MG63 (cell line): ENCODE measurements around the gene C6orf132. TPM values are rescaled to one million over a fixed set of nuclear protein-coding genes. Genes with fewer than 3 reads are reported as not detected.

ENCODE experiments used
- DNase-seq: peaks from one replicate; pipeline ENCODE4 v3.0.0-alpha.2; 2020
- H3K27me3 ChIP-seq: fragments of 250-450 bp; sonication (Bioruptor Pico); 2 replicates; pipeline ENCODE4 v1.5.1; 2020; ENCODE audit warnings: mild to moderate bottlenecking, moderate library complexity
- H3K36me3 ChIP-seq: fragments of 250-450 bp; sonication (Bioruptor Pico); 2 replicates; pipeline ENCODE4 v1.5.1; 2020; ENCODE audit warnings: mild to moderate bottlenecking, moderate library complexity
- H3K4me3 ChIP-seq: fragments of 250-450 bp; sonication (Bioruptor Pico); 2 replicates; pipeline ENCODE4 v1.5.1; 2020; ENCODE audit warnings: mild to moderate bottlenecking, moderate library complexity
- H3K9me3 ChIP-seq: fragments of 250-450 bp; sonication (Bioruptor Pico); 2 replicates; pipeline ENCODE4 v1.5.1; 2020; ENCODE audit warnings: mild to moderate bottlenecking, moderate library complexity
- total RNA-seq: library from RNA; depleted of rRNA; stranded (reverse); fragments of >200 nt; shearing (Covaris generic); gene quantifications from 2 replicates; pipeline ENCODE4 v1.2.3, GENCODE V29; 2014; ENCODE audit warnings: low replicate concordance; rRNA removed

Gene C6orf132
- total RNA-seq, 1 experiment from 2014 or later: 0.07 TPM

DNA sequence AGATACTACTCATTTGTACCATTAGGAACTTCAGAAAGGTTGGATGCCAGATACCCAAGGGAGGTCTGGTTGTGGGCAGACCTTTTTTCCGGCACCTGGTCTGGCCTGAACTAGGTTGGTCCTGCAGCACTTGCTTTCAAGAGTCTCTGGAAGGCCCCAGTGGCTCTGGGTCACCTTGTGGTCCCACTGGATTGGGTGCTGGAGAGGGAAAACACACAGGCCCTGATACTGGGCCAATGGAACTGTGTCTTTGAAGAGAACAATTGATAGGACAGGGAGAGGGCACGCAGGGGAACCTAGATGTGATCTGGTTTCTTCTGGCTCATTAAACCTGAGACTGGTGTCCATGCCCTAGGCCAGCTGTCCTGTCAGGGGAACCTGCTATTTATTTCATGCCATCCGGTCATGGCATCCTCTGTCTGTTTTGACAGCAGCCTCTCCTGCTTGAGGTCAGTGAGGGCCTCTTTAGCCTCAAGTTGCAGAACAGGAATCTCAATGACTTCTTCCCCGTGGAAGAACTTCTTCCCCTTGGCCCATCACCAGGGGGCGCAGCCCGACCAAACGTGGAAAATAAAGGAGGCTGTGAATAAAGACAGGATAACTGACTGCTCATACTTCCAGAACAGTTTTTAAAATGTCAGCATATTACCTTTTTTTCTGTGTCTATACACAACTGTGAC lies 67.1 kb downstream of the C6orf132 start:
- DNase-seq: peak; percentile 53
- no peak overlapping the region for H3K4me3 ChIP-seq
- H3K27me3 ChIP-seq: no peaks in the 10 kb centered on the region
- H3K9me3 ChIP-seq: no peaks in the 10 kb centered on the region
- H3K36me3 ChIP-seq: no peaks in the 10 kb centered on the region

- no peaks in the 10 kb centered on the region for H3K27me3 ChIP-seq
- no peak overlapping the region for H3K4me3 ChIP-seq
- DNase-seq: no peak
- H3K9me3 ChIP-seq: no peaks in the 10 kb centered on the region
- H3K36me3 ChIP-seq: peaks cover 5% of the 10 kb centered on the region
These were observed 69.1 kb downstream of the C6orf132 start for GRCh38 chr6:42073287-42073686.

DNA sequence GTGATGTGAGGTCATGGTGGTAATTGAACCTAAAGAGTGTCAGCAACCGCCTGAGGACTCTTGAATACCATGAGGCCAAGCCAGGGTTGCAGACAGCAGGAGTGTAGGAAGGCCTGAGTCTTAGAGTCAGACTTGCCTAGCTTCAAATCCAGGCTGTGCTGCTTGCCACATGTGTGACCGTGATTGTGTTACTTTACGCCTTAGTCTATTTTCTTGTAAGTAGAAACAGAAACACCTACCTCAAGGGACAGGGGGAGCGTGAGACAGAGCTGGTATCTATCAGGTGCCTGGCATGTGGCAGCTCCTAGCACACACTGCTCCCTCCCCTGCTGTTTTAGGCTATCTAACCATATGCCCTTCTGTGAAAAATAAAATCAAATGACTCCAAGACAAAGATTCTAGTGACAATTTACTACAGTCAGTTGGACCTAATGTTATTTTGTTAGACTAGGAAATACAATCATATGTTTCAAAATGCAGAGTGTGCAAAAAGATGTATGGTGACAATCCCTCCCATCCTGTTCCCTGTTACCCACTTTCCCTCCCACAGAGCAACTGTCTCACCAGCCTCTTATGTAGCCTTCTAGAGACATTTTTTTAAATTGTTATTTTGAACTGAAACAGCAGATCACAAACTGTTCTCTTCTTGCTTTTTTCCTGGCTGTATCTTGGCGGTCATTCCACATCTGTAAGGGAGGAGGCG lies 70.4 kb downstream of the C6orf132 start:
- H3K27me3 ChIP-seq: no peaks in the 10 kb centered on the region
- H3K4me3 ChIP-seq: no peak overlapping the region
- H3K9me3 ChIP-seq: no peaks in the 10 kb centered on the region
- DNase-seq: no peak
- H3K36me3 ChIP-seq: peaks cover 13% of the 10 kb centered on the region

DNA sequence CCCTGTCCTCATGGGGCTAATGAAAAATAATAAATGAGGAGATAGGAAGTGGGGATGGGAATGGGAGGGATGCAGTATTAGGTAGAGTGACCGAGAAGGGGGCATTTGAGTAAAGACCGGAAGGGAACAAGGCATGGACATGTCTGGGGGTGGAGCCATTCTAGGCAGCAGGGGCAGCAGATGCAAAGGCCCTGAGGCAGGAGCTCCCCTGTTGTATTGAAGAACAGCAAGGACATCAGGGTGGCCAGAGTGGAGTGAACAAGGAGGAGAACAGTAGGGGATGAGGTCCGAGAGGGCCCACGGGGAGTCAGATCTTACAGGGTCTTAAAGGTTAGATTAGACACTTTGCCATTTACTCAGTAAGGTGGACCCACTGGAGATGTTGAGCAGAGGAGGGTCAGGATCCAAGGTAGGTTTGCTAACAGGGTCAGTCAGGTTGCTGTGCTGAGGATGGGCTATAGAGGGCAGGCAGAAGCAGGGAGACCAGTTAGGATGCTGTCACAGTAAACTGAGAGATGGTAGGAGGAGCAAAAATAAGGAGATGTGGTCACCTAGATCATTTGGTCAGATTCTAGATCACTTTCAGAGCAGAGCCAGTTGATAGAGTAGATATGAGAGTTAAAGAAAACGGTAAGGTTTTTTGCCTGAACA lies 73.4 kb downstream of the C6orf132 start:
- H3K36me3 ChIP-seq: peaks cover 18% of the 10 kb centered on the region
- H3K9me3 ChIP-seq: no peaks in the 10 kb centered on the region
- no peak for DNase-seq
- no peak overlapping the region for H3K4me3 ChIP-seq
- no peaks in the 10 kb centered on the region for H3K27me3 ChIP-seq

- Histone ChIP-seq H3K27me3 (no peaks in the 10 kb centered on the region), H3K4me3 (no peak overlapping the region), H3K36me3 (peaks cover 18% of the 10 kb centered on the region), H3K9me3 (no peaks in the 10 kb centered on the region)
- DNase-seq: no peak
These were observed 74.2 kb downstream of the C6orf132 start for GRCh38 chr6:42068173-42068572.

DNA sequence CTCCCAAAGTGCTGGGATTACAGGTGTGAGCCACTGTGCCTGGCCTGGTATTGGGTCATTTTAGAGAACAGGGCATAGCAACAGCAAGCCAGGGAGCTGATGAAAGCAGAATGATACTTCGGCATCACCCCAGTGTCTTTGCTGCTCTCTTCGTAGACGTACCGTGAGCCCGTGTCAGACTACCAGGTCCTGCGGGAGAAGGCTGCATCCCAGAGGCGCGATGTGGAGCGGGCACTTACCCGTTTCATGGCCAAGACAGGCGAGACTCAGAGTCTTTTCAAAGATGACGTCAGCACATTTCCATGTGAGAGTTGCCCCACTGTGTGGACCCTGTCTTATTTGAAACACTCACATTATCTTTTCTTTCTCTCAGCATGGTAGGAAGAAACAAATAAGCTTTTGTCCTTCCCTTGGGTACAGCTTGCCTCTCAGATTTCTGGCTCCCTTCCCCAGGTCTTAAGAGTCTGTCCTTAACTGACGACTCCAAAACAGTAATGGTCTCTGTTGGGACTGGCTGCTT lies 76.2 kb downstream of the C6orf132 start:
- Histone ChIP-seq H3K9me3 (no peaks in the 10 kb centered on the region), H3K27me3 (no peaks in the 10 kb centered on the region), H3K4me3 (no peak overlapping the region), H3K36me3 (peaks cover 18% of the 10 kb centered on the region)
- DNase-seq: no peak

- H3K27me3 ChIP-seq: no peaks in the 10 kb centered on the region
- no peak for DNase-seq
- H3K9me3 ChIP-seq: no peaks in the 10 kb centered on the region
- H3K4me3 ChIP-seq: no peak overlapping the region
- peaks cover 7% of the 10 kb centered on the region for H3K36me3 ChIP-seq
These were observed 82.7 kb downstream of the C6orf132 start for GRCh38 chr6:42059743-42060142.

DNA sequence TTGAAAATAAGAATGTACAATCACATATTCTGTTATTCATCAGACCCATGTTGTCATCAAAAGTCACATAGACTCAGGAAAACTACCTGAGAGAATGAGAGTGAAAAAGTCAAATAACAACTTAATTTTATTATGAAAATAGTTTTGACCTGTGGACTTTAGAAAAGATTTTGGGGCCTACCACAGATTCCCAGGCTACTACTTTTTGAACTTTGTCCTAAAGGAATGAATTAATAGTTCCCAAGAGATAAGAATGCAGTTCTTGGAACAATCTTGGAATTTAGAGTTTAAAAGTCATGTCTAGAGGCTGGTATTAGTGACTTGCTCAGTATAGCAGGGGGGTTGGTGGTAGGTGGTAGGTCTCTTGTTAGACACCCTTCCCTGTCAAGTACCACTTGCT lies 88.8 kb downstream of the C6orf132 start:
- Histone ChIP-seq H3K4me3 (no peak overlapping the region), H3K9me3 (no peaks in the 10 kb centered on the region), H3K36me3 (peaks cover 7% of the 10 kb centered on the region), H3K27me3 (no peaks in the 10 kb centered on the region)
- DNase-seq: no peak

DNA sequence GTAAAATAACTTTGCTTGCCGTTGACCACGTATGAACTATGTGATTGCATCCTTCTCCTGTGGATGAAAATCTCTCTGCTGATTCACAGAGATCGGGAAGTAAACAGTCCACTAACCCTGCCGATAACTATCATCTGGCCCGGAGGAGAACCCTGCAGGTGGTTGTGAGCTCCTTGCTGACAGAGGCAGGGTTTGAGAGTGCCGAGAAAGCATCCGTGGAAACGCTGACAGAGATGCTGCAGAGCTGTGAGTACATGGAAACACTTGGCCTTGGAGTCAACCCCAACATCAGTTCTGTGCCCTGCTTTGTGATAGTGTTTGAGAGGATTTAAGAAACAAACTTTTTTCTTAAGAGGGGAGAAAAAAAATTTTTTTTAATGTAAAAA lies 91.2 kb downstream of the C6orf132 start:
- no peak for DNase-seq
- Histone ChIP-seq H3K4me3 (peak overlapping the region; percentile 84), H3K27me3 (no peaks in the 10 kb centered on the region), H3K36me3 (no peaks in the 10 kb centered on the region; the same call in 1 of the 2 replicates), H3K9me3 (no peaks in the 10 kb centered on the region)

Other genes with a start within 250 kb of the C6orf132 start
- 1.1 and 1.3 TPM in 2 replicates for gene USP49, start 247.2 kb downstream of the C6orf132 start, total RNA-seq
- gene MED20, start 221.5 kb downstream of the C6orf132 start, total RNA-seq: 7.7 and 13.7 TPM in 2 replicates
- gene BYSL, start 221.1 kb downstream of the C6orf132 start, total RNA-seq: 34.0 and 64.8 TPM in 2 replicates
- gene CCND3, start 200.8 kb downstream of the C6orf132 start, total RNA-seq: 7.5 and 29.8 TPM in 2 replicates
- 20.8 and 29.5 TPM in 2 replicates for gene TAF8, start 92.1 kb downstream of the C6orf132 start, total RNA-seq
- not detected in 2 replicates for gene GUCA1A, start 30.7 kb upstream of the C6orf132 start, total RNA-seq
- not detected in 2 replicates for gene GUCA1B, start 52.3 kb upstream of the C6orf132 start, total RNA-seq
- gene MRPS10, start 75.2 kb upstream of the C6orf132 start, total RNA-seq: 61.9 and 65.5 TPM in 2 replicates